Measurements from ENCODE around the gene HINT2. TPM values are rescaled to one million over a fixed set of nuclear protein-coding genes. Genes with fewer than 3 reads are reported as not detected.

The HINT2 gene
- total RNA-seq, 1 donor from 2014 or later = 48.1 TPM

GRCh38 chr9:35859310-35859989 lies 44.6 kb upstream of the HINT2 start:
- Mint-ChIP-seq H3K9me3 (ENCODE audit: unreplicated experiment) (peaks cover 14% of the 10 kb centered on the region), H3K4me1 (ENCODE audit: low read depth, unreplicated experiment) (peaks cover 11% of the 10 kb centered on the region), H3K27me3 (ENCODE audit: unreplicated experiment) (peaks cover 12% of the 10 kb centered on the region), H3K4me3 (ENCODE audit: unreplicated experiment) (no peak overlapping the region), H3K36me3 (ENCODE audit: unreplicated experiment) (no peaks in the 10 kb centered on the region), H3K27ac (ENCODE audit: unreplicated experiment) (no peak overlapping the region)
- TF ChIP-seq, protein P1, sequence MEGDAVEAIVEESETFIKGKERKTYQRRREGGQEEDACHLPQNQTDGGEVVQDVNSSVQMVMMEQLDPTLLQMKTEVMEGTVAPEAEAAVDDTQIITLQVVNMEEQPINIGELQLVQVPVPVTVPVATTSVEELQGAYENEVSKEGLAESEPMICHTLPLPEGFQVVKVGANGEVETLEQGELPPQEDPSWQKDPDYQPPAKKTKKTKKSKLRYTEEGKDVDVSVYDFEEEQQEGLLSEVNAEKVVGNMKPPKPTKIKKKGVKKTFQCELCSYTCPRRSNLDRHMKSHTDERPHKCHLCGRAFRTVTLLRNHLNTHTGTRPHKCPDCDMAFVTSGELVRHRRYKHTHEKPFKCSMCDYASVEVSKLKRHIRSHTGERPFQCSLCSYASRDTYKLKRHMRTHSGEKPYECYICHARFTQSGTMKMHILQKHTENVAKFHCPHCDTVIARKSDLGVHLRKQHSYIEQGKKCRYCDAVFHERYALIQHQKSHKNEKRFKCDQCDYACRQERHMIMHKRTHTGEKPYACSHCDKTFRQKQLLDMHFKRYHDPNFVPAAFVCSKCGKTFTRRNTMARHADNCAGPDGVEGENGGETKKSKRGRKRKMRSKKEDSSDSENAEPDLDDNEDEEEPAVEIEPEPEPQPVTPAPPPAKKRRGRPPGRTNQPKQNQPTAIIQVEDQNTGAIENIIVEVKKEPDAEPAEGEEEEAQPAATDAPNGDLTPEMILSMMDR (IDR thresholded peaks at IDR 0.05; ENCODE audit: partially characterized antibody, unreplicated experiment) = no peak
- DNase-seq = no peak

GRCh38 chr9:35858458-35858857 lies 43.6 kb upstream of the HINT2 start:
- H3K36me3 Mint-ChIP-seq (ENCODE audit: unreplicated experiment) = no peaks in the 10 kb centered on the region
- DNase-seq = no peak

DNA sequence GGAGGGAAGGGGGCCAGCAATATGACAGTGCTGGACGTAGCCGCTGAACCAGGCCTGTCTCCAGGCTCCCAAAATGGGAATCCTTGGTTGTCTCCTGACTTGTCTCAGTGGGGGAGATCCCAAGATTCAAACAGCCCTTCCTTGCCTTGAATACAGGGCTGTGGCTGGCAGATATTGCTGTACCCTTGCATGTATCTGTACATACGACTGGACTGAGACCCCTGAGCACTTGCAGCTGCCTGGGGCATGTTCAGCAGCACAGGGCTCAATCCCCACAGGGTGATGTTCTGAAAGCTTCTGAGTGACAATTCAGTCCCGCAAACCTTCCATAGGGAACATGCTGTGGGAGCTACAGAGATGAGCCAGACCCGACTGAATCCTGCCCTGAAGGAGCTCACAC lies 42.0 kb upstream of the HINT2 start:
- H3K4me1 Mint-ChIP-seq (ENCODE audit: low read depth, unreplicated experiment) = peaks cover 17% of the 10 kb centered on the region
- no peak for DNase-seq
- H3K9me3 Mint-ChIP-seq (ENCODE audit: unreplicated experiment) = peaks cover 15% of the 10 kb centered on the region
- peaks cover 8% of the 10 kb centered on the region for H3K27me3 Mint-ChIP-seq (ENCODE audit: unreplicated experiment)
- peaks cover 3% of the 10 kb centered on the region for H3K36me3 Mint-ChIP-seq (ENCODE audit: unreplicated experiment)
- no peak overlapping the region for H3K27ac Mint-ChIP-seq (ENCODE audit: unreplicated experiment)
- no peak overlapping the region for H3K4me3 Mint-ChIP-seq (ENCODE audit: unreplicated experiment)
- TF ChIP-seq, protein P1 (IDR thresholded peaks at IDR 0.05; ENCODE audit: partially characterized antibody, unreplicated experiment) = no peak

More at GRCh38 chr9:35858458-35858857, 43.6 kb upstream of the HINT2 start:
- H3K27me3 Mint-ChIP-seq (ENCODE audit: unreplicated experiment) = peaks cover 12% of the 10 kb centered on the region
- H3K4me3 Mint-ChIP-seq (ENCODE audit: unreplicated experiment) = no peak overlapping the region
- H3K9me3 Mint-ChIP-seq (ENCODE audit: unreplicated experiment) = peaks cover 15% of the 10 kb centered on the region
- TF ChIP-seq, protein P1 (IDR thresholded peaks at IDR 0.05; ENCODE audit: partially characterized antibody, unreplicated experiment) = no peak
- no peak overlapping the region for H3K27ac Mint-ChIP-seq (ENCODE audit: unreplicated experiment)
- H3K4me1 Mint-ChIP-seq (ENCODE audit: low read depth, unreplicated experiment) = peaks cover 17% of the 10 kb centered on the region

DNA sequence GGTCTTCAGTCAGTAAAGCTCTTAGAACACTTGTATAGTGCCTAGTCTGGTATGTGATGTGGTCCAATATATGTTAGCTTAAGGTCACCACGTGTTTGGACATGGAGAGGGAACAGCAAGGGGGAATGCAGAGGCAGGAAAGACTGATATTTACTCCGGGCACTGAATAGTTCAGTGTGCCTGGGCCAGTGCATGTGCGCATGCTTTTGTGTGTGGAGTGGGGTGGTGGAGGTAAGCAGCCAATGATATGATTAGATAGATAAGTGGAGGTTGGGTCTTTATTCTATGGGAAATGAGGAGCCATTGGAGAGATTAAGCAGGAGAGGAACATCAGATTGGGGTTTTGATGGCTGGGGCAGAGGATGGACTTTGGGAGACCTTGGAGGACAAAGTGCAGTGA lies 41.4 kb upstream of the HINT2 start:
- H3K4me1 Mint-ChIP-seq (ENCODE audit: low read depth, unreplicated experiment) = peaks cover 17% of the 10 kb centered on the region
- TF ChIP-seq, protein P1 (IDR thresholded peaks at IDR 0.05; ENCODE audit: partially characterized antibody, unreplicated experiment) = no peak
- no peak overlapping the region for H3K4me3 Mint-ChIP-seq (ENCODE audit: unreplicated experiment)
- peaks cover 8% of the 10 kb centered on the region for H3K27me3 Mint-ChIP-seq (ENCODE audit: unreplicated experiment)
- DNase-seq = no peak
- peaks cover 3% of the 10 kb centered on the region for H3K36me3 Mint-ChIP-seq (ENCODE audit: unreplicated experiment)
- H3K9me3 Mint-ChIP-seq (ENCODE audit: unreplicated experiment) = peaks cover 15% of the 10 kb centered on the region
- no peak overlapping the region for H3K27ac Mint-ChIP-seq (ENCODE audit: unreplicated experiment)

GRCh38 chr9:35854091-35854762 lies 39.4 kb upstream of the HINT2 start:
- no peak overlapping the region for H3K27ac Mint-ChIP-seq (ENCODE audit: unreplicated experiment)
- peaks cover 8% of the 10 kb centered on the region for H3K27me3 Mint-ChIP-seq (ENCODE audit: unreplicated experiment)
- peaks cover 3% of the 10 kb centered on the region for H3K36me3 Mint-ChIP-seq (ENCODE audit: unreplicated experiment)
- H3K4me3 Mint-ChIP-seq (ENCODE audit: unreplicated experiment) = no peak overlapping the region
- H3K9me3 Mint-ChIP-seq (ENCODE audit: unreplicated experiment) = peaks cover 10% of the 10 kb centered on the region
- DNase-seq = no peak
- TF ChIP-seq, protein P1 (IDR thresholded peaks at IDR 0.05; ENCODE audit: partially characterized antibody, unreplicated experiment) = no peak
- H3K4me1 Mint-ChIP-seq (ENCODE audit: low read depth, unreplicated experiment) = peaks cover 9% of the 10 kb centered on the region

Data from glutamatergic neuron (in vitro differentiated cells).